Uterus (tissue), 4 donors: Measurements from ENCODE around the gene MYLK3. TPM values are rescaled to one million over a fixed set of nuclear protein-coding genes. Genes with fewer than 3 reads are reported as not detected.

Experiments
- DNase-seq, 2 donors: peaks; one replicate each; pipeline ENCODE4 v3.0.0-alpha.2; 2019 to 2020
- H3K27ac ChIP-seq, 2 donors: fragments of 200-600 bp; sonication (generic); 1 replicate in 1 of 2; 2 replicates in 1 of 2; pipeline ENCODE4 v1.5.1; 2016 to 2018
- H3K27me3 ChIP-seq, 2 donors: fragments of 200-600 bp; sonication (generic); one replicate each; pipeline ENCODE4 v1.5.1; 2018 to 2019; ENCODE audit warnings: control low read depth in 1 of 2
- H3K36me3 ChIP-seq, 2 donors: fragments of 200-600 bp; sonication (generic); one replicate each; pipeline ENCODE4 v1.5.1; 2019; ENCODE audit warnings: control low read depth in 1 of 2
- H3K4me1 ChIP-seq, 2 donors: fragments of 200-600 bp; sonication (generic); one replicate each; pipeline ENCODE4 v1.5.1; 2018 to 2019; ENCODE audit warnings: control low read depth in 1 of 2
- H3K4me3 ChIP-seq, 2 donors: fragments of 200-600 bp; sonication (generic); 1 replicate in 1 of 2; 2 replicates in 1 of 2; pipeline ENCODE4 v1.5.1; 2018 to 2019; ENCODE audit warnings: mild to moderate bottlenecking in 1 of 2
- H3K9me3 ChIP-seq, 2 donors: fragments of 200-600 bp; sonication (generic); one replicate each; pipeline ENCODE4 v1.5.1; 2019; ENCODE audit warnings: control low read depth in 1 of 2
- POLR2A ChIP-seq, 2 donors: fragments of 450-650 bp; IDR thresholded peaks; one replicate each; pipeline ENCODE4 v1.6.1; 2016; ENCODE audit warnings: antibody characterized with exemption in 2 of 2, mild to moderate bottlenecking in 1 of 2, moderate library complexity in 1 of 2
- intact Hi-C: fragments of 100-400 bp; cut with DNase I; formaldehyde crosslinking; loops from one replicate; pipeline ENCODE4 v1.15.1; 2023; ENCODE audit warnings: low total_unique reads
- total RNA-seq, 4 donors: library from RNA; depleted of rRNA in 3 of 4; stranded (reverse); fragments of >200 nt in 3 of 4; gene quantifications; one replicate each; pipeline versions ENCODE4 v1.1.0 to v1.2.4, GENCODE V29; 2014 to 2023
- TF ChIP-seq, protein P1 (sequence below), 4 experiments: fragments of 200-600 bp in 2 of 4; fragments of 450-650 bp in 2 of 4; sonication (generic) in 2 of 4; IDR thresholded peaks; one replicate each; pipeline ENCODE4 v1.5.1; 2016 to 2019; ENCODE audit warnings: antibody characterized with exemption in 4 of 4, mild to moderate bottlenecking in 2 of 4, moderate library complexity in 1 of 4
- donor health status: DM: yes; HTN: yes; CAD: no.

The MYLK3 gene
- total RNA-seq, 4 donors from 2014 or later: 0.51 to 4.8 (median 0.61) TPM; not detected in 1

DNA sequence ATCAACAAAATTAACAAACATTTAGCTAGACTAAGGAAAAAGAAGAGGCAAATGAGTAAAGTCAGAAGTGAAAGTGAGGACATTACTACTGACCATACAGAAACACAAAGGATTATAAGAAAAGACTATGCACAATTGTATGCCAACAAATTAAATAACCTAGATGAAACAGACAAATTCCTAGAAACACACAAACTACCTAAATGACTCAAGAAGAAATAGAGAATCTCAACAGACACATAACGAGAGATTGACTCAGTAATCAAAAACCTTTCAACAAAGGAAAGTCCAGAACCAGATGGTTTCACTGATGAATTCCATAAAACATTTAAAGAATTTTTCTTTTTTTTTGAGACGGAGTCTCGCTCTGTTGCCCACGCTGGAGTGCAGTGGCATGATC, 35.7 kb upstream of the MYLK3 start:
- no peaks in the 10 kb centered on the region for H3K4me1 ChIP-seq
- no peak overlapping the region for H3K27ac ChIP-seq
- no peak for TF ChIP-seq POLR2A (IDR thresholded peaks at IDR 0.05)
- TF ChIP-seq, protein P1, sequence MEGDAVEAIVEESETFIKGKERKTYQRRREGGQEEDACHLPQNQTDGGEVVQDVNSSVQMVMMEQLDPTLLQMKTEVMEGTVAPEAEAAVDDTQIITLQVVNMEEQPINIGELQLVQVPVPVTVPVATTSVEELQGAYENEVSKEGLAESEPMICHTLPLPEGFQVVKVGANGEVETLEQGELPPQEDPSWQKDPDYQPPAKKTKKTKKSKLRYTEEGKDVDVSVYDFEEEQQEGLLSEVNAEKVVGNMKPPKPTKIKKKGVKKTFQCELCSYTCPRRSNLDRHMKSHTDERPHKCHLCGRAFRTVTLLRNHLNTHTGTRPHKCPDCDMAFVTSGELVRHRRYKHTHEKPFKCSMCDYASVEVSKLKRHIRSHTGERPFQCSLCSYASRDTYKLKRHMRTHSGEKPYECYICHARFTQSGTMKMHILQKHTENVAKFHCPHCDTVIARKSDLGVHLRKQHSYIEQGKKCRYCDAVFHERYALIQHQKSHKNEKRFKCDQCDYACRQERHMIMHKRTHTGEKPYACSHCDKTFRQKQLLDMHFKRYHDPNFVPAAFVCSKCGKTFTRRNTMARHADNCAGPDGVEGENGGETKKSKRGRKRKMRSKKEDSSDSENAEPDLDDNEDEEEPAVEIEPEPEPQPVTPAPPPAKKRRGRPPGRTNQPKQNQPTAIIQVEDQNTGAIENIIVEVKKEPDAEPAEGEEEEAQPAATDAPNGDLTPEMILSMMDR (IDR thresholded peaks at IDR 0.05): no peak
- no peaks in the 10 kb centered on the region for H3K36me3 ChIP-seq
- intact Hi-C loops: no loop called here
- H3K4me3 ChIP-seq: no peak overlapping the region
- no peaks in the 10 kb centered on the region for H3K9me3 ChIP-seq
- H3K27me3 ChIP-seq: no peaks in the 10 kb centered on the region
- DNase-seq: no peak

DNA sequence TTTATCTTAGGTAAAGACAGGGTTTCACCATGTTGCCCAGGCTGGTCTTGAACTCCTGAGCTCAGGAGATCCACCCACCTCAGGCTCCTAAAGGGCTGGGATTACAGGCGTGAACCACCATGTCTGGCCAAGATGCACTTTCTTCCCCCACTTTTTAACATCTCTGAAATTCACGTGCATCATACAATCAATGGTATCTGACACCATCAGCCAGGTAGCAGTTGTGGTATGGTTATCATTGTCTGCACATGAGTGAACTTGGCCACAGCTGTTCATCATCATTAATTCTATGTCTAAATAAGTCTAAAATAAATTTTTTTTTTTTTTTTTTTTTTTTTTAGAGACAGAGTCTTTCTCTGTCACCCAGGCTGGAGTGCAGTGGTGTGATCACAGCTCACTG, 34.2 kb upstream of the MYLK3 start:
- no peaks in the 10 kb centered on the region for H3K36me3 ChIP-seq

DNA sequence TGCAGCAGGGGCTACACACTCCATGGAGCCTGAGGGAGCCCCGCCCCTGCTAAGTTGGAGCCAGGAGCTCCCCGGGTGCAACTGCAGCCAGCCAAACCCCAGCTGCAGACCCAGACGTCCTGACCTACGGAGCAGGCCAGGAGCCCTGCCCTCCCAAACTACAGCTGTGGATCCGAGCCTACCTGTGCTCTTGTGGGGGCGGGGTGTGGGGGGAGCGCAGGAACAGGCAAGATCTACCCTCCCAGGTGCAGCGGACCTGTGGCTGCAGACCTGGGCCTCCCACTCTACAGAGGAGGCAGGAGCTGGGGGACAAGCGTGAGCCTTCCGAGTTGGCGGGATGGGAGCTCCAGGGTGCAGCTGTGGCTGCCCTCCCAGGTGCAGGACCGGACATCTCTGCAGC, 29.7 kb upstream of the MYLK3 start:
- Histone ChIP-seq H3K27ac (no peak overlapping the region), H3K4me1 (no peaks in the 10 kb centered on the region), H3K4me3 (no peak overlapping the region), H3K36me3 (no peaks in the 10 kb centered on the region), H3K27me3 (no peaks in the 10 kb centered on the region), H3K9me3 (no peaks in the 10 kb centered on the region)
- TF ChIP-seq, protein P1 (IDR thresholded peaks at IDR 0.05): no peak
- no peak for TF ChIP-seq POLR2A (IDR thresholded peaks at IDR 0.05)
- no peak for DNase-seq
- intact Hi-C loops: no loop called here

More for the DNA sequence above, 34.2 kb upstream of the MYLK3 start:
- H3K4me3 ChIP-seq: no peak overlapping the region
- no peak for DNase-seq
- no peak overlapping the region for H3K27ac ChIP-seq
- TF ChIP-seq, protein P1 (IDR thresholded peaks at IDR 0.05): no peak
- TF ChIP-seq POLR2A (IDR thresholded peaks at IDR 0.05): no peak
- no peaks in the 10 kb centered on the region for H3K27me3 ChIP-seq
- intact Hi-C loops: no loop called here
- H3K9me3 ChIP-seq: no peaks in the 10 kb centered on the region
- no peaks in the 10 kb centered on the region for H3K4me1 ChIP-seq

DNA sequence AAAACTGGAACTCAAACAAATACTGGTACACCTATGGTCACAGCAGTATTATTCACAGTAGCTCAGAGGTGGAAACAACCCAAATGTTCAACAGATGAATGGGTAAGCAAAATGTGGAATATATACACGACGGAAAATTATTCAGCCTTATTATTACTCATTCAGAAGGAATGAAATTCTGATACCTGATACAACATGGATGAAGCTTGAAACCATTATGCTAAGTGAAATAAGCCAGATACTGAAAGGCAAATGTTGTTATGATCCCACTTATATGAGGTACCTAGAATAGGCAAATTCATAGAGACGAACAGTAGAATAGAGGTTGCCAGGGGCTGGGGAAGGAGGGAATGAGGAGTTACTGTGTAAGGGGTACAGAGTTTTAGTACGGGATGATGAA, 27.1 kb upstream of the MYLK3 start:
- DNase-seq: no peak
- no peaks in the 10 kb centered on the region for H3K27me3 ChIP-seq
- intact Hi-C loops: no loop called here
- no peaks in the 10 kb centered on the region for H3K4me1 ChIP-seq
- H3K4me3 ChIP-seq: no peak overlapping the region
- H3K9me3 ChIP-seq: no peaks in the 10 kb centered on the region
- H3K36me3 ChIP-seq: no peaks in the 10 kb centered on the region
- no peak overlapping the region for H3K27ac ChIP-seq
- TF ChIP-seq, protein P1 (IDR thresholded peaks at IDR 0.05): no peak
- no peak for TF ChIP-seq POLR2A (IDR thresholded peaks at IDR 0.05)

DNA sequence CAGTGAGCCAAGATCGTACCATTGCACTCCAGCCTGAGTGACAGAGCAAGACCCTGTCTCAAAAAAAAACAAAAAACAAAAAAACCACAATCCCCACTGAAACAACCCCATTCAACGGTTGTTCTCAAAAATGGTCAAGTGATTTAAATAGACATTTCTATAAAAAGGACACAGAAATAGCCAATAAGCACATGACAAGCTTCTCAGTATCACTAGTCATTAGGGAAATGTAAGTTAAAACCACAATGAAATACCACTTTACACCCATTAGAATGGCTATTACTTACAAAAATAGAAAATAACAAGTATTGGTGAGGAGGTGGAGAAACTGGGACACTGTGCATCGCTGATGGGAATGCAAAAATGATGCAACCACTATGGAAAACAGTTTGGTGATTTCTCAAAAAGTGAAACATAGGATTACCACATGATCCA, 26.6 kb upstream of the MYLK3 start:
- Histone ChIP-seq H3K27me3 (no peaks in the 10 kb centered on the region), H3K36me3 (no peaks in the 10 kb centered on the region), H3K4me1 (no peaks in the 10 kb centered on the region), H3K27ac (no peak overlapping the region), H3K9me3 (no peaks in the 10 kb centered on the region), H3K4me3 (no peak overlapping the region)
- intact Hi-C loops: no loop called here
- TF ChIP-seq, protein P1 (IDR thresholded peaks at IDR 0.05): no peak
- no peak for TF ChIP-seq POLR2A (IDR thresholded peaks at IDR 0.05)
- DNase-seq: no peak
